ENCODE data around the gene LRP3. TPM values are rescaled to one million over a fixed set of nuclear protein-coding genes. Genes with fewer than 3 reads are reported as not detected.

The LRP3 gene
- total RNA-seq, 2 experiments from 2014 or later = 0.11 TPM; not detected in 1

GRCh38 chr19:33210266-33210940 is 16.3 kb downstream of the LRP3 start:
- POLR2A ChIA-PET = no interaction called here
- CTCF ChIA-PET = no interaction called here

DNA sequence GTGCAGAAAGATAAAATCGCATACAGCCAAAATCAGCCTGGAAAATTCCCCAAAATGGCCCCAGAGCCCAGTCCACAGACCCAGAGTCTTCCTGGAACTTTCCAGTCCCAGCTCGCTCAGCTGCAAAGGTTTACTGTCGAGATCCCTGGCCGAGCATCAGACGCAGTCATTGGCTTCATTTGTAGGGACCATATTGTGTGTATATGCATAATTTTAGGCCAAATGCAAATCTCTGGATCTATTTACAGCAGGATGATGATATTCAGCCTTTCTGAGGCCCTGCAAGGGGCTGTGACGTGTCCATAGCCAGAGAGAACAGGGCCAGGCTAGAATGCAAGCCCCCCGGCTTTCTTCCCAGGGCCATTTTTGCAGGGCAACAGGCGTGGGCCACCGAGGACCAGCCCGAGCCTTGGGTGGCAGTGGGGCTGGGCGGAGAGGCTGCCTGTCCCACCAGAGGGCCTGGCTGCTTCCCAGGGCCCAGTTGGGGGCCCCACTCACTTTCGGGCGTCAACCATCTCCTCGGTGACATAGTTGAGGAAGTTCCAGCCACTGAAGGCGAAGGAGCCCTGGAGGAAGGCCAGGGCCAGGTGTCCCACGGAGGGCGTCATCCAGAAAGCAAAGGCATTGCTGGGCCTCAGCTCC is 17.8 kb downstream of the LRP3 start:
- Histone ChIP-seq H3K4me1 (ENCODE audit: insufficient read depth, low read length) (no peaks in the 10 kb centered on the region), H3K36me3 (ENCODE audit: insufficient read depth, low read length) (no peaks in the 10 kb centered on the region), H3K4me3 (ENCODE audit: low read length) (no peak overlapping the region), H3K27ac (ENCODE audit: low read depth in 1 of 2, low read length in 2 of 2) (no peak overlapping the region), H3K9me3 (ENCODE audit: control insufficient read depth in 1 of 2, insufficient read depth in 1 of 2, low read length in 2 of 2) (no peaks in the 10 kb centered on the region), H3K27me3 (ENCODE audit: control insufficient read depth in 1 of 2, insufficient read depth in 2 of 2, low read length in 2 of 2) (no peaks in the 10 kb centered on the region)
- no peak overlapping the region for H3K4me3 Mint-ChIP-seq
- CTCF ChIA-PET = no interaction called here
- no peak for DNase-seq
- H3K36me3 Mint-ChIP-seq (ENCODE audit: low read depth) = no peaks in the 10 kb centered on the region
- POLR2A ChIA-PET = no interaction called here
- H3K27me3 Mint-ChIP-seq = no peaks in the 10 kb centered on the region
- no peaks in the 10 kb centered on the region for H3K9me3 Mint-ChIP-seq
- H3K27ac Mint-ChIP-seq = no peak overlapping the region
- TF ChIP-seq CTCF (IDR thresholded peaks at IDR 0.05) = no peak
- intact Hi-C loops (cut with DNase I, micrococcal nuclease) = no loop called here
- no peaks in the 10 kb centered on the region for H3K4me1 Mint-ChIP-seq (ENCODE audit: low read depth)
- ATAC-seq (ENCODE audit: poor library complexity) = no peak

More at GRCh38 chr19:33210266-33210940, 16.3 kb downstream of the LRP3 start:
- Histone ChIP-seq H3K4me3 (ENCODE audit: low read length) (no peak overlapping the region), H3K9me3 (ENCODE audit: control insufficient read depth in 1 of 2, insufficient read depth in 1 of 2, low read length in 2 of 2) (no peaks in the 10 kb centered on the region), H3K27ac (ENCODE audit: low read depth in 1 of 2, low read length in 2 of 2) (no peak overlapping the region), H3K36me3 (ENCODE audit: insufficient read depth, low read length) (no peaks in the 10 kb centered on the region), H3K27me3 (ENCODE audit: control insufficient read depth in 1 of 2, insufficient read depth in 2 of 2, low read length in 2 of 2) (no peaks in the 10 kb centered on the region), H3K4me1 (ENCODE audit: insufficient read depth, low read length) (no peaks in the 10 kb centered on the region)
- Mint-ChIP-seq H3K27me3 (no peaks in the 10 kb centered on the region), H3K4me3 (no peak overlapping the region), H3K36me3 (ENCODE audit: low read depth) (no peaks in the 10 kb centered on the region), H3K27ac (no peak overlapping the region), H3K4me1 (ENCODE audit: low read depth) (no peaks in the 10 kb centered on the region), H3K9me3 (no peaks in the 10 kb centered on the region)
- intact Hi-C loops (cut with DNase I, micrococcal nuclease) = no loop called here
- DNase-seq = no peak
- TF ChIP-seq CTCF (IDR thresholded peaks at IDR 0.05) = no peak
- no peak for ATAC-seq (ENCODE audit: poor library complexity)

DNA sequence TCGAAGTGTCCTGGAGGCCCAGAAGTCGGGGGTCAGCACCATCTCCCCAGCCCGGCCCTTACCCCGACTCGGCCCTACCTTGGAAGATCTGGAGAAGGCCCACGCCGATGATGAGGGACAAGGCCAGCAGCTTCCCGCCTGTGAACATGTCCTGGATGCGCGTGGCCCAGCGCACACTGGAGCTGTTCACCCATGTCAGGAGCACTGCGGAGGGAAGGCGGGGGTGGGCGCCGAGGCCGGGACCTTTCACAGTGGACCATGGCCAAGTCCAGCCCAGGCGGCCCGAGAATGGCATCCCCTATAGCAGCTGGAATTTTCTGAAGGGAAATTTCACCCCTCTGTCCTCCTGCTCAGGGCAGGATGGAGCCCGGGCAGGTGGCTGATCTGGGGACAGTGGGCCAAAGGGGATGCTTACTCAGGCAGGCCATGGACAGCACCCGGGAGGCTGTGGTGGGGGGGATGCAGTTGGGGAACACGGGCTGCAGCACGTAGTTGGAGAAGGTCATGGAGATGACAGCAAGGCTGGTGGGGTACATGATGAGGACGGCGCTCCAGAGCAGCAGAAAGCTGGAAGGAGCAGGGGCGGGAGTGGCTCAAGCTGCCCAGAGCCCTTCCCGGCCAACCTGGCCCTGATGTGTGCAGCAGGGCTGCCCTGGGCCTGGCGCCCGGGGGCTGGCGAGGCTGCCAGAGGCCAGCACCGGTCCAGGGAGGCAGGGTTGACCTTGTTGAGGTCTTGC is 18.5 kb downstream of the LRP3 start:
- H3K9me3 ChIP-seq (ENCODE audit: control insufficient read depth in 1 of 2, insufficient read depth in 1 of 2, low read length in 2 of 2) = no peaks in the 10 kb centered on the region
- DNase-seq = no peak
- Mint-ChIP-seq H3K9me3 (no peaks in the 10 kb centered on the region), H3K4me1 (ENCODE audit: low read depth) (no peaks in the 10 kb centered on the region), H3K27me3 (no peaks in the 10 kb centered on the region), H3K4me3 (no peak overlapping the region), H3K36me3 (ENCODE audit: low read depth) (no peaks in the 10 kb centered on the region), H3K27ac (no peak overlapping the region)
- ATAC-seq (ENCODE audit: poor library complexity) = no peak
- intact Hi-C loops (cut with DNase I, micrococcal nuclease) = no loop called here
- no peak for TF ChIP-seq CTCF (IDR thresholded peaks at IDR 0.05)
- H3K27ac ChIP-seq (ENCODE audit: low read depth in 1 of 2, low read length in 2 of 2) = no peak overlapping the region
- ChIA-PET POLR2A (no interaction called here), CTCF (no interaction called here)
- no peaks in the 10 kb centered on the region for H3K36me3 ChIP-seq (ENCODE audit: insufficient read depth, low read length)
- no peak overlapping the region for H3K4me3 ChIP-seq (ENCODE audit: low read length)
- no peaks in the 10 kb centered on the region for H3K27me3 ChIP-seq (ENCODE audit: control insufficient read depth in 1 of 2, insufficient read depth in 2 of 2, low read length in 2 of 2)
- H3K4me1 ChIP-seq (ENCODE audit: insufficient read depth, low read length) = no peaks in the 10 kb centered on the region

Measured in CD4-positive, alpha-beta T cell (primary cell).